ENCODE results near the gene TAF3.

Gene TAF3

GRCh38 chr10:7890781-7891180 is 72.5 kb downstream of the TAF3 start:
- no peaks in the 10 kb centered on the region for H3K9me3 ChIP-seq (replicated peaks; ENCODE audit: insufficient read depth, low read length)
- H3K27me3 ChIP-seq (replicated peaks; ENCODE audit: insufficient read depth, low read length), result no peaks in the 10 kb centered on the region
- H3K36me3 ChIP-seq (replicated peaks; ENCODE audit: insufficient read depth, low read length), result no peaks in the 10 kb centered on the region
- TF ChIP-seq EZH2phosphoT487 (IDR thresholded peaks at IDR 0.05; ENCODE audit: low read length) (no peak), CTCF (IDR thresholded peaks at IDR 0.05; ENCODE audit: low read length) (no peak), EZH2 (optimal IDR thresholded peaks at IDR 0.05; ENCODE audit: low read depth, low read length) (no peak)
- H3K4me3 ChIP-seq (ENCODE audit: low read length), result no peak overlapping the region
- H3K4me2 ChIP-seq (ENCODE audit: low read depth, low read length), result no peak overlapping the region
- H3K27ac ChIP-seq (ENCODE audit: low read length), result no peak overlapping the region
- no peaks in the 10 kb centered on the region for H3K9me2 ChIP-seq (replicated peaks; ENCODE audit: insufficient read depth, low read length)
- no peaks in the 10 kb centered on the region for H3K4me1 ChIP-seq (ENCODE audit: low read length)
- no peak overlapping the region for H2AFZ ChIP-seq (ENCODE audit: low read length)
- no peaks in the 10 kb centered on the region for H3F3A ChIP-seq (ENCODE audit: insufficient read depth, low read length)
- H4K20me1 ChIP-seq (ENCODE audit: insufficient read depth, low read length), result no peaks in the 10 kb centered on the region
- H3K9ac ChIP-seq (ENCODE audit: low read length), result no peak overlapping the region
- 0 out of 2 replicates have a peak, but pooled peaks cover 9% of the 10 kb centered on the region for H3K79me2 ChIP-seq (ENCODE audit: low read length)
- DNase-seq, result no peak

GRCh38 chr10:7891634-7892033 is 73.3 kb downstream of the TAF3 start:
- H3K9ac ChIP-seq (ENCODE audit: low read length), result no peak overlapping the region
- no peaks in the 10 kb centered on the region for H4K20me1 ChIP-seq (ENCODE audit: insufficient read depth, low read length)
- no peak for TF ChIP-seq EZH2phosphoT487 (IDR thresholded peaks at IDR 0.05; ENCODE audit: low read length)
- no peak for TF ChIP-seq CTCF (IDR thresholded peaks at IDR 0.05; ENCODE audit: low read length)
- TF ChIP-seq EZH2 (optimal IDR thresholded peaks at IDR 0.05; ENCODE audit: low read depth, low read length), result no peak
- no peaks in the 10 kb centered on the region for H3K9me2 ChIP-seq (replicated peaks; ENCODE audit: insufficient read depth, low read length)
- H2AFZ ChIP-seq (ENCODE audit: low read length), result no peak overlapping the region
- no peak overlapping the region for H3K4me2 ChIP-seq (ENCODE audit: low read depth, low read length)
- no peaks in the 10 kb centered on the region for H3K36me3 ChIP-seq (replicated peaks; ENCODE audit: insufficient read depth, low read length)
- H3K79me2 ChIP-seq (ENCODE audit: low read length), result 0 out of 2 replicates have a peak, but pooled peaks cover 9% of the 10 kb centered on the region
- H3K4me3 ChIP-seq (ENCODE audit: low read length), result no peak overlapping the region
- no peak overlapping the region for H3K27ac ChIP-seq (ENCODE audit: low read length)
- H3F3A ChIP-seq (ENCODE audit: insufficient read depth, low read length), result no peaks in the 10 kb centered on the region
- H3K9me3 ChIP-seq (replicated peaks; ENCODE audit: insufficient read depth, low read length), result no peaks in the 10 kb centered on the region
- H3K4me1 ChIP-seq (ENCODE audit: low read length), result no peaks in the 10 kb centered on the region
- no peak for DNase-seq
- no peaks in the 10 kb centered on the region for H3K27me3 ChIP-seq (replicated peaks; ENCODE audit: insufficient read depth, low read length)

- no peaks in the 10 kb centered on the region for H3K9me3 ChIP-seq (replicated peaks; ENCODE audit: insufficient read depth, low read length)
- 0 out of 2 replicates have a peak, but pooled peaks cover 9% of the 10 kb centered on the region for H3K79me2 ChIP-seq (ENCODE audit: low read length)
- no peaks in the 10 kb centered on the region for H3K4me1 ChIP-seq (ENCODE audit: low read length)
- no peak overlapping the region for H2AFZ ChIP-seq (ENCODE audit: low read length)
- H3K4me2 ChIP-seq (ENCODE audit: low read depth, low read length), result no peak overlapping the region
- H3K27me3 ChIP-seq (replicated peaks; ENCODE audit: insufficient read depth, low read length), result no peaks in the 10 kb centered on the region
- H3K36me3 ChIP-seq (replicated peaks; ENCODE audit: insufficient read depth, low read length), result no peaks in the 10 kb centered on the region
- H3K4me3 ChIP-seq (ENCODE audit: low read length), result no peak overlapping the region
- TF ChIP-seq CTCF (IDR thresholded peaks at IDR 0.05; ENCODE audit: low read length) (no peak), EZH2 (optimal IDR thresholded peaks at IDR 0.05; ENCODE audit: low read depth, low read length) (no peak), EZH2phosphoT487 (IDR thresholded peaks at IDR 0.05; ENCODE audit: low read length) (no peak)
- H3K9me2 ChIP-seq (replicated peaks; ENCODE audit: insufficient read depth, low read length), result no peaks in the 10 kb centered on the region
- DNase-seq, result no peak
- no peaks in the 10 kb centered on the region for H3F3A ChIP-seq (ENCODE audit: insufficient read depth, low read length)
- H4K20me1 ChIP-seq (ENCODE audit: insufficient read depth, low read length), result no peaks in the 10 kb centered on the region
- H3K9ac ChIP-seq (ENCODE audit: low read length), result no peak overlapping the region
- H3K27ac ChIP-seq (ENCODE audit: low read length), result no peak overlapping the region
These were observed 73.8 kb downstream of the TAF3 start for GRCh38 chr10:7892146-7892545.
